ENCODE results near the gene CDH13.

DNA sequence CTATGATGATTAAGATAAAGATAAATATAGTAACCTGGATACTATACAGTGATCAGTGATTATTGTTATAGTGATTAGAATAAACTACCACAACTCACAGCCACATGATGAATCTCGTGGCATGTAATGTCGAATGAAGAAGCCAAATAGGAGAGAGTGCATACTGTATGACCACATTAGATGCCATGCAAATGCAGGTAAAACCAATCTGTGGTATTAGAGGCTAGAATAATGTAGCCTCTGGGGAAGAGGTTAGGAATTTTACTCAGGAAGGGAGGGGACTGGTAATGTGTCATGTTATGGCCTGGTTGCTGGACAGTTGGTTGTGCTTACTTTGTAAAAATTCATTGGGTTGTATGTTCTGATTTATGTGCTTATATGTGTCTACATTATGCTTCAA is 402.7 kb downstream of the CDH13 start:
- TF ChIP-seq, protein P1, sequence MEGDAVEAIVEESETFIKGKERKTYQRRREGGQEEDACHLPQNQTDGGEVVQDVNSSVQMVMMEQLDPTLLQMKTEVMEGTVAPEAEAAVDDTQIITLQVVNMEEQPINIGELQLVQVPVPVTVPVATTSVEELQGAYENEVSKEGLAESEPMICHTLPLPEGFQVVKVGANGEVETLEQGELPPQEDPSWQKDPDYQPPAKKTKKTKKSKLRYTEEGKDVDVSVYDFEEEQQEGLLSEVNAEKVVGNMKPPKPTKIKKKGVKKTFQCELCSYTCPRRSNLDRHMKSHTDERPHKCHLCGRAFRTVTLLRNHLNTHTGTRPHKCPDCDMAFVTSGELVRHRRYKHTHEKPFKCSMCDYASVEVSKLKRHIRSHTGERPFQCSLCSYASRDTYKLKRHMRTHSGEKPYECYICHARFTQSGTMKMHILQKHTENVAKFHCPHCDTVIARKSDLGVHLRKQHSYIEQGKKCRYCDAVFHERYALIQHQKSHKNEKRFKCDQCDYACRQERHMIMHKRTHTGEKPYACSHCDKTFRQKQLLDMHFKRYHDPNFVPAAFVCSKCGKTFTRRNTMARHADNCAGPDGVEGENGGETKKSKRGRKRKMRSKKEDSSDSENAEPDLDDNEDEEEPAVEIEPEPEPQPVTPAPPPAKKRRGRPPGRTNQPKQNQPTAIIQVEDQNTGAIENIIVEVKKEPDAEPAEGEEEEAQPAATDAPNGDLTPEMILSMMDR (IDR thresholded peaks at IDR 0.05): no peak
- no peak for TF ChIP-seq ZFX (IDR thresholded peaks at IDR 0.05; ENCODE audit: borderline replicate concordance)
